Cardiac fibroblast (primary cell): ENCODE data around the gene KIAA0232.

Experiments used
- DNase-seq, 2 donors: peaks; one replicate each; pipeline versions ENCODE4 v3.0.0 to v3.0.0-alpha.2; 2010; ENCODE audit warnings: low read depth in 2 of 2
- H3K4me3 ChIP-seq, 2 donors: replicated peaks in 1 of 2; 1 replicate in 1 of 2; 2 replicates in 1 of 2; pipeline ENCODE4 v1.5.1; 2011; ENCODE audit warnings: low read depth in 2 of 2, low read length in 2 of 2, mild to moderate bottlenecking in 2 of 2, moderate library complexity in 1 of 2
- TF ChIP-seq, protein P1 (sequence below): IDR thresholded peaks from one replicate; pipeline ENCODE4 v1.5.1; 2011; ENCODE audit warnings: low read depth, mild to moderate bottlenecking, low read length, inconsistent platforms

The KIAA0232 gene

DNA sequence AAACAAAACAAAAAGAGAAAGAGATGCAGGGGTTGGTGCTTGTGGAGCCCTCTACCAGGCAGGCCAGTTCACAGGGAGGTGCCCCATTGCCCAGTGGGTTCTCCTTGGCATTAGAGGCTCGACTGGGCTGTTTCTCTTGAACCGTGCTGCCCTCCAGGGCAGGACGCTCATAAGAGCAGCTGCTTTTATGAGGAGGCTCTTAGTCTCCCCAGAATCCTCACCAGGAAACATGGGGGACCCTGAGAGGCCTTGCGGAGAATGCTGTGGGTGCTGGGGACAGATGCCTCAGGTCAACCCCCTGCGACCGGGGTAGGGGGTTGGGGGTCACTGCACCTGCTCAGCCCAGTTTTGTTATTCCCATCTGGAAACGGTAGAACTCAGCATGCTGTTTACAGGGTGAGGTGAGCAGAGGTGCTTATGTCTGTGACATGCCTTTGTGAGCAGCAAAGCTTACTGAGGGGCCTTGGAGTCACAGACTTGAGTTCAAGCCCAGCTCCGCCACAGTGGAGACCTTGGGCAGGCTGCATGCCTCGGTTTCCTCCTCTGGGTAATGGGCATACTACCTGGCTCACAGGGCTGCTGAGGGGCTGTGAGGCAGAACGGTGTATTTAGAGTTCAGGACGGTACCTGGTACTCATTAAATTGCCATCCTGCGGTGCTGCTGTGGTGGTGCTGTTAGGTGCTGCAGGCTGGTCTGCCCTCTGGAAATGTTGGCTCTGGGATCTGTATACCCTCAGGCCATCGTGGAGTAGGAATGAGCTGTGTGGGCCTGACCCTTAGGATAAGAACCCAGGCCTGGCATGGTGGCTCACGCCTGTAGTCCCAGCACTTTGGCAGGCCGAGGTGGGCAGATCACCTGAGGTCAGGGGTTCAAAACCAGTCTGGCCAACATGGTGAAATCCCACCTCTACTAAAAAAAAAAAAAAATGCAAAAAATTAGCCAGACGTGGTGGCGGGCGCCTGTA is 132.8 kb downstream of the KIAA0232 start:
- no peak for DNase-seq
- TF ChIP-seq, protein P1, sequence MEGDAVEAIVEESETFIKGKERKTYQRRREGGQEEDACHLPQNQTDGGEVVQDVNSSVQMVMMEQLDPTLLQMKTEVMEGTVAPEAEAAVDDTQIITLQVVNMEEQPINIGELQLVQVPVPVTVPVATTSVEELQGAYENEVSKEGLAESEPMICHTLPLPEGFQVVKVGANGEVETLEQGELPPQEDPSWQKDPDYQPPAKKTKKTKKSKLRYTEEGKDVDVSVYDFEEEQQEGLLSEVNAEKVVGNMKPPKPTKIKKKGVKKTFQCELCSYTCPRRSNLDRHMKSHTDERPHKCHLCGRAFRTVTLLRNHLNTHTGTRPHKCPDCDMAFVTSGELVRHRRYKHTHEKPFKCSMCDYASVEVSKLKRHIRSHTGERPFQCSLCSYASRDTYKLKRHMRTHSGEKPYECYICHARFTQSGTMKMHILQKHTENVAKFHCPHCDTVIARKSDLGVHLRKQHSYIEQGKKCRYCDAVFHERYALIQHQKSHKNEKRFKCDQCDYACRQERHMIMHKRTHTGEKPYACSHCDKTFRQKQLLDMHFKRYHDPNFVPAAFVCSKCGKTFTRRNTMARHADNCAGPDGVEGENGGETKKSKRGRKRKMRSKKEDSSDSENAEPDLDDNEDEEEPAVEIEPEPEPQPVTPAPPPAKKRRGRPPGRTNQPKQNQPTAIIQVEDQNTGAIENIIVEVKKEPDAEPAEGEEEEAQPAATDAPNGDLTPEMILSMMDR: no peak
- no peak overlapping the region for H3K4me3 ChIP-seq

DNA sequence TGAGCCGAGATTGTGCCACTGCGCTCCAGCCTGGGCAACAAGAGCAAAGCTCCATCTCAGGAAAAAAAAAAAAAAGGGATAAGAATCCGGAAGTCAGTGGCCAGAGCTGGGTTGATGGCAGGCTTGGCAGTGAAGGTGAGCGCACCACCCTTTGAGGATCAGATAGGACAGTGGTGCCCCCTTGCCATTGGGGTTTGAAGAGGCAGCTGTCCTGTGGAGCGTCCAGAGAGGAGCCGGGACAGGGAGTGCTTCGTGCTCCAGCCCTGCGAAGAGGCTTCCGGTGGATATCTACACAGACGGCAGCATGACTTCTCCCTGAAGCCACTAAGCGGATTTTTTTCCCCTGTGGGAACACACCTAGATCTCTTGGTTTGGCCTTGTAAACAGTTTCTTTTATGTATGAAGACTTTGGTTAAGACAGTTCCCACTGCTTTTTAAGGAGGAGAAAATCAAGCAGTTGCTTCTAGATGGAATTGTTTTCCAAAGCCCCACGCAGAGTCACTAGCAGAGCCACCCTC is 133.6 kb downstream of the KIAA0232 start:
- H3K4me3 ChIP-seq: no peak overlapping the region
- no peak for DNase-seq
- TF ChIP-seq, protein P1: no peak

GRCh38 chr4:6916587-6917460 is 134.3 kb downstream of the KIAA0232 start:
- peak in 1 of 2 donors; percentile 26 for DNase-seq
- TF ChIP-seq, protein P1: no peak

DNA sequence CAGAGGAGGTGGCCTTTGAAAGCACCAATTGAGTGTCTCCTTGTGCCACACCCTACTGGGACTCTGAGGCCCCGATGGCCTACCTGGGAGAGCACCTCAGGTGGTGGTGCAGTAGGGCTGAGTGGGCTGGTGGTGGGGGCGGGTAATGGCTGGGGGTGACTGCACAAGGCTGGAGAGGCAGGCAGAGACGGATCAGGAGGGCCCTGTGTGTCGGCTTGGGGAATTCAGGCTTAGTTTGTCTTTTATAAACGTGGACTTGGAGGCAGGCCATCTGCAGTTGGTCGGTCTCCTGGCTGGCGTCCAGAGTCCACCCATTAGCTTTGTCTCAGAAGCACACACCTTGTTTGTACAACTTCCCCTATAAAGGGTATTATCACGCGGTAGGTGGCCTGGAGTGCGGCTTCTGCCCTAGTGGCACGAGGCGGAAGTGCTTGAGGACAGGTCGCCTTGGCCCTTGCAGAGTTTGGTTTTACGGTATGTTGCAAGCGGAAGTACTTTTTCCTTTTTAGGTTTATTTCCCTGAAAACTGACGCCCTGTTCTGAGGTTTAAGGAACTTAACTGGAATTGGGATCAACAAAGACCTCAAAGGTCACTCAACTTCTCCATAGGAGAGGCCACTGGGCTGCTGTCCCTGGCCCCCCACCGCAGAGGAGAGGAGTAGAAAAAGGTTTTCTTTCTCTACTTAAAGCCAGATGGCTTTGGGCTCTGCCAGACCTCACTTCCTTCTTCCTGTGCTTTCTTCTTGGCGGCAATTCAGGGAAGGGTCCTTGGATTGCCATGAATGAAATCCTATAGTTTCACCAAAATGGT is 135.1 kb downstream of the KIAA0232 start:
- no peak for DNase-seq
- TF ChIP-seq, protein P1: peak; percentile 49
- no peak overlapping the region for H3K4me3 ChIP-seq

More at GRCh38 chr4:6916587-6917460, 134.3 kb downstream of the KIAA0232 start:
- H3K4me3 ChIP-seq: no peak overlapping the region

DNA sequence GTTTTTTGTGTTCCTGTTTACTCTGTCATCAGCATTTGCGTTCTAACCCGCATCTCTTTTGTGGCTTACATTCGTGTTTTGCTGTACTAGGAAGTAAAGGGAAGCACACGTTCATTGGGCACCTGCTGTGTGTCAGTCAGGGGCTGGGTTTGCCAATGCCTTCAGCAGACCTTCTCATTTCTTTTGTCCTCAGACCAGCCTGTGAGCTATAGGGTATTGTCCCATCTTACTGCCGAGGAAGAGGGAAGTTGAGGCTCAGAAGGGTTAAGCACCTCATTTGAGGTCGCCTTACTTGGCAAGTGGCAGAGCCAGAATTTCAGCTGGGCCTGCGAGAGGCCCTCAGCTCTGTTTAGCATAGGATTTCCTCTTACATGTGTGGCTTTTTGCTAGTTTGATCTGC is 135.8 kb downstream of the KIAA0232 start:
- TF ChIP-seq, protein P1: no peak
- DNase-seq: no peak
- no peak overlapping the region for H3K4me3 ChIP-seq

GRCh38 chr4:6920171-6920570 is 137.6 kb downstream of the KIAA0232 start:
- TF ChIP-seq, protein P1: no peak
- no peak overlapping the region for H3K4me3 ChIP-seq
- no peak for DNase-seq
